ENCODE measurements around the gene ABCF2.

The ABCF2 gene

DNA sequence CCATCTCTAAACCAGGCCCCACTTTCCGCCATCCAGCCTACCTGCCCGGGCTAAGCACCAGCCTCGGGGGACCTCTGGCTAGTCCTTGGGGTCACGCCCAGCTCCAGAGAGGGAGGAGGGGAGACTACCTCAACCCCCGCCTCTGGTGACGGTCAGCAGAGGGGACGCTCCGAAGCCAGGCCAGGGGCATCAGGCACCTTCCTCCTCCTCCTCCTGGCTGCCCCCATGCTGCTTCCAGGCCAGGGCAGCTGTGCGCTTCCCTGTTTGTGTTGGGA, 25.5 kb upstream of the ABCF2 start:
- no peak for DNase-seq

DNA sequence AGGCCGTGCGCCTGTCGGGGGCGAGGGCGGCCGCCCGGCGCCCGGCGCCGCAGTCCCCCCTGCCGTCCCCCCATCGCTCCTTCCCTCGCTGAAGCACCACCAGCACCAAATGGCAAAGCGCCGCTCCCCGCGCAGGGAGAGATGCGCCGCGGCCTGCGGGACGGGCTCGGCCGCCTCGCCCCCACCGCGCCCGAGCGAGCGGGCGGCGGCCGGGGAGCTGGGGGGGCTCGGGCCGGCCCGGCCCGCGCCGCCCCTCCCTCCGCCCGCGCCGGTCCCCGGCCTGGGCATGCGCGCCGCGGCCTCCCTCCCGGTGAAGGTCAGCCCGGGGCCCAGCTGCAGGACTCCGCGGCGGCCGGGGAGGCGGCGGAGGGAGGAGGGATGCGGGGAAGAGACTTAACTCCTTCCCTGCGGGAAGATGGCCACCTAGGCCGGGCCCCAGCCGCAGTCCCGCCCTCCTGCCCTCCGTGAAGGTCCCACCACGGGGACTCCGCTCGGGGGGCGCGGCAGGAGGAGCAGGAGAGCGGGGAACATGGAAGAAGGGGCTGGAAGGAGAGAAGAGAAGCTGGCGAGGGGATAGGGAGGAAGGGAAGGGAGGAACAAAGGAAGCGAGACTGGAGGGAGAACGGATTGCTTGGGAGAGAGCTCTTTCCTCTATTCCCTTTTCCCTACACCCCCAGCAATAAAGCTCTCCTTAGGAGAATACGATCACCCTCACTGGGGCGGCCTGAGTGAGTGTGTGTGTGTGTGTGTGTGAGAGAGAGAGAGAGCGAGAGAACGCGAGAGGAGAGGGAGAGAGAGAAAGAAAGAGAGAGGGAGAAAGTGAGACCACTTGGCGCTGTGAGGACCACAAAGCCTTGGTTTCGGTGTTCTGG, 24.9 kb upstream of the ABCF2 start:
- no peak for DNase-seq

DNA sequence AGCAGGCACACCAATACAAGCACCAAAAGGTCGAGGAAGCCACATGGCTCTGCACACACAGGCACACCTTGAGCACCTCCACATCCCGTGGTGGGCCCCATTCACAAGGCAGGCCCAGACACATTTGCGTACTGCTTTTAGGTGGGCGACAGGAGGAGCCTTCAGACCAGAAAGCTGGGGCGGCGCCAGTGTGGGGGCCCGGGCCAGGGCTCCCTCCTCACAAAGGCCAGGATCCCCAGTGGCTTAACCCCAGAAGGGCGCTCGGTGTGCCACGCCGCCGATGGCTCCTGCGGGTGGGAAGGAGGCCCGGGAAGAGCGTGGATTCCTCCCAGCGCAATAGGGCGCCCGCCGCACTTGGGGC, 24.3 kb upstream of the ABCF2 start:
- no peak for DNase-seq

DNA sequence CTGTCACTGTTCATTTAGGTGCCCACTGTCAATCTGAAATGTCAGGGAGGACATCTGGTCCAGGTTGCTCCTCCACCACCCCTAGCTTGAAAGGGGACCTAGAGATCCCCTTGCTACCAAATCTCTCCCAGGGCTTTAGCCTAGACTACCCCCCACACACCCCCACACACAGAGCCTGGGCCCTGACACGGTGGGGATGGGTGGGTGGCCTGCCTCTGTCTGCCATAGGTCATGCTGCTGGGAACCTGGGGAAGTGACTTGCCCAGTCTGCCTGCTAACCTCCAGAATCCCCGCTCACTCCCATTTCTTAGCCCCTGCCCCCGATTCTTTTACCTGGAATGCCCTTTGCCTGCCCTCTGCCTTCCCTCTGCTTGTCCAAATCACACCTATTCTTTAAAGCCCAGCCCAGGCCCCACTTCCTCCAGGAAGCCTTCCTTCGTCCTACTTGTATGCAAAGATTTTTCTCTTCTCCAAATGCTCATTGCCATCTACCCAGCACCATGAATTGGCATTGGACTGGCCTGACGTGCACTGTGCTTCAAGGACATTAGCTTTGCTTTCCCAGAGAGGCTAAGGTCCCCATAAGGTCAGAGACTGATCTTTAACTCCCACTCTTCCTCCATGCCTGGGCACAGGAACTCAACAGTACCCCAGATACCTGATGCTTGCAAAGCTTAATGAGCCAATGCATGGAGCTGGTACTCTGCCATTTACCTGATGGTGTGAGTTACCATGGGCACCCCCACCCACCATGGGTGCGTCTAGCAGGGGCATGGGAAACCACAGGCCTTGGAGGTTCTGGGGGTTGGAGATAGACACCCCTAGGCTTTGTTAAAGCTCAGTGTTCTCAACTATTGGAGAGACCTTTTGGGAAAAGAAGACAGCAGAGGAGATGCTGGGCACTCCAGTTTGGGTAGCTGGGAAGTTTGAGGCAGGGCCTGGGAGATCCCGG, 23.5 kb upstream of the ABCF2 start:
- DNase-seq = no peak

DNA sequence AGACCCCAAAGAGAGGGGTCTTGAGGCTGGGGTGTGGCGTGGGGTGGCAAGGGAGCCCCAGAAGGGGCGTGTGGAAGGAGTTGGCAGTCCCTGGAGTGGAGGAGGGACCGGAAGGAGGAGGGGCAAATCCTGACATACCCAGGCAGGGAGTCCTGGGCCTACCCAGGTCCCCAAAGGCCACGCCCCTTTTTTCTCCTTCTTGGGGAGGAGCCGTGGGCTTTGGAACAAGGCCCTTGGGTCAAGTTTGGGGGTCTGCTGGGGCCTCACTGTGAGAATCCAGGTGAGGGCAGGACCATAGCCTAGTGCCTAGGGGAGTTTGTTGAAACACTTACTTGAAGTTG, 22.7 kb upstream of the ABCF2 start:
- DNase-seq = no peak

DNA sequence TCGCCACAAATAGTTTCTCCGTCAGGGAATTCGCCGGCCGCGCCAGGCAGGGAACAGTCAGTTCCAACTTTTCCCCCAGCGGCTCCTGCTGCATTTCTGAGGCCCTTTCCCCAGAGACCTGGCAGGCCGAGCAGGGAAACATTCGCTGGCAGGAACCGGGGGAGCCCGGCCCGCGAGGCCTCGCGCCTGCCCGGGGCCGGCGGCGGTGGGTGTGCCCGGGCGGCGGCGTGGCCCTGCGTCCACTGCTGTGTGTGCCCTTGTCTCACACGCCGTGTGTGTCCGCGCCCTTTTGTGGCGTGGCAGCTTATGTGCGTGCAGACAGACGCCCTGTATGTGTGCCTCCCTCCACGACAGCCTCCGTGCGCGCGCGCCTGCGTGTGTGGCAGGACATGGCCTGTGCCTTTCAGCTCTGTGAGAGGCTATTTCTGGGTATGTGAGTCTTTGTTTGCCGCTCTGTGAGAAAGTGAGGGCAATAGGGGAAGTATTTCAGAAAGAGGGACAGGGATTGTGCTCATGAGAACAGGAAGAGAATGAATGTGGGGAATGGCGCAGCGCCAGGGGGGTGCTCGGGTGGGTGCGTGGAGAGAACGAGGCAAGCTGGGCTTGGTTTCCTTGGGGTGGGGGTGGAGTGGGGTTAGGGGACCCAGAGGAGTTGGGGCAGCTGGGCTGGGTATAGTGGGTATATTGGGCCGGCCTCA, 22.2 kb upstream of the ABCF2 start:
- no peak for DNase-seq

DNA sequence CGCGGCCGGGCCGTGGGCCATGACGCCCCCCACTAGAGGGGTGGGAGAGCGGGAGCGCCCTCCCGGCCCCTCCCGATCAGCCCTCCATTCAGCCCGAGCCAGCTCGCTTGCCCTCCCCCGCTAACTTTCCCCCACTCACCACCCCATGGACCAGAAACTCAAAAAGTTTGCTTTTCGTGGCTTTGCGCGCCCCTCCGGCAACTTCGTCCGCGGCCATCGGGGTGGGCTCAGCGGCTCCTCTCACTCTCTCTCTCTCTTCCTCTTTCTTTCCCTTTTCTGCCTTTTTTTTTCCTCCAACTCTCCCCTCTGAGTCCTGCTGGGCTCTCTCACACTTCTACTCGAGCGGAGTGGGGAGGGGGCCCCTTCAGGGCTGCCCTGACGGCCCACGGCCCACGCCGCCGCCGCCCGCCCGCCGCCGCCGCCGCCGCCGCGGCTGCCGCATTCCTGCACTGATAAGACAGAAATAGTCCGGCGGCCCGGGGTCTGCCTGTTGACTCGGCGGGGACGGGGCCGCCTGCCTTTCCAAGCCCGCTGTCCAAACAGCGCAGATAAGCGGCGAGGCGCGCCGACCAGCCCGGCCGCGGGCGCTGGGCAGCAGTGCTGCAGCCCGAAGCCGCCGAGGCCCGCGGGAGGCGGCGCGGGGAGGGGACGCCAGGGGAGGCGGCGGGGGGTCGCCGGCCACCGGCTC, 21.5 kb upstream of the ABCF2 start, which contains the start of gene SMARCD3:
Gene SMARCD3 (minus strand): TSS at position 349 of the 688 bp plus-strand sequence. CDS start 132 bp downstream, at position 217.
- DNase-seq = no peak

DNA sequence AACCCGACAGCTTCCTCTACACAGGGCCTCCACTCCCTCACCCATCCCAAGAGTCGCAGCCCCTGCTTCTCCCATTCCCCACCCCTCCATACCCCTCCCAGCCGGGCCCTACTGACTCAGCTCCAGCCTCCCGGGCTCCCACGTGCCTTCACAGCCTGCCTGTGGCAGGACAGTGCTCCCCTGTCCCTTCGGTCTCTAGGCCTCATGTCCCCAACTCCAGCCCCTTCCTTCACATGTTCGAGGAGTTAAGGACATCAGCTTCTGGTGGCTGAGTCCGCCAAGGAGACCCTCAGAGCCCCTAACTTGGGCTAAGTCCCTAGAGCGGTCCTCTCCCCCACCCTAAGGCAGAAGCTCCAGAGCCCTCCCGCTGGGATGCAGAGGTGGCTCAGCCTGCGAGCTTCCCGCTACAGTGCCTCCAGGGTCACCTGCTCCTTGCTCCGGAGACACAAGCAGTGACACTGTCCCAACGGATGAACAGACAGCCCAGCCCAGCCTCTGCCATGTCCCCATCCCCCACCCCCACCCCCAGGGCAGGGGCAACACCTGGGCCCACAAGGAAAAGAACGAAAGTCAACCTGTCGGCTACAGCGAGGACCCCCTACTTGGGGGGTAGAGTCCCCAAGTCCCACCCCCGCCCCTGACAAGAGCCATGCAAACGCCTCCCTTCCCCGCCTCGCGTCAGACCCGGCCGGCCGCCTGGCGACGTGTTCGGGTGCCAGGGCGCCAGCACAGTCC, 20.8 kb upstream of the ABCF2 start:
- DNase-seq = no peak

DNA sequence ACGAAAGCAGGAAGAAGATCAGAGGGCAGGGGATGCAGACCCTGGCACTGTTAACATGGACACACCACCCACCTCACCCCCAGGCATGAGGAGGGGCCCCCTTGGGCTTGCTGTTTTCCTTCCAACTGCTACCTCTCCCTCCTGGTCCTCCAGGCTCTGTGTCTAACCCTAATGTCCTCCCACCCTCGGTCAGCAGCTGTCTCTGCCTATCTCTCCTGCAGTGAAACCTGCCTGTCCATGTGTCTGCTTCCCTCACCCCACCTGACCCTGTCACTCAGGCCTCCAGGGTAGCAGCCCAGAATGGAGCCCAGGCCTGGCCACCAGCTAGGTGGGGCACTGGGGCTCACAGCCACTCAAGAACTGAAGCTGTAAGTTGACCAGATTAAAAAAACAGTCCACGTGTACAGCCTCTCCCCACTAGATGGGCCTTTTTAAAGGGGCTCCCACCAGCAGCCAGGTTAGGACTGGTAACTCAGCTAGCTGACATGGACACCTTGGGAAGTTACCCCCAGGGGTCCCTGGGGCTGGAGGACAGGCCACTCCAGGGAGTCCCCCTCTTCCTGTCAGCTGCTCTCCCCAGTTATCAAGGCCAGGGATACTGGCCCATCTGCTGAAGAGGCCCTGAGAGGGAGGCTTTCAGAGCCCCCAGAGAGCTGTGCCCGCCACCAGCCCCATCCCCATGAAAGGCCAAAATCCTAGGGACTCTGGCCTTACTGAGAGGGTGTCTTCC, 20.0 kb upstream of the ABCF2 start:
- no peak for DNase-seq

DNA sequence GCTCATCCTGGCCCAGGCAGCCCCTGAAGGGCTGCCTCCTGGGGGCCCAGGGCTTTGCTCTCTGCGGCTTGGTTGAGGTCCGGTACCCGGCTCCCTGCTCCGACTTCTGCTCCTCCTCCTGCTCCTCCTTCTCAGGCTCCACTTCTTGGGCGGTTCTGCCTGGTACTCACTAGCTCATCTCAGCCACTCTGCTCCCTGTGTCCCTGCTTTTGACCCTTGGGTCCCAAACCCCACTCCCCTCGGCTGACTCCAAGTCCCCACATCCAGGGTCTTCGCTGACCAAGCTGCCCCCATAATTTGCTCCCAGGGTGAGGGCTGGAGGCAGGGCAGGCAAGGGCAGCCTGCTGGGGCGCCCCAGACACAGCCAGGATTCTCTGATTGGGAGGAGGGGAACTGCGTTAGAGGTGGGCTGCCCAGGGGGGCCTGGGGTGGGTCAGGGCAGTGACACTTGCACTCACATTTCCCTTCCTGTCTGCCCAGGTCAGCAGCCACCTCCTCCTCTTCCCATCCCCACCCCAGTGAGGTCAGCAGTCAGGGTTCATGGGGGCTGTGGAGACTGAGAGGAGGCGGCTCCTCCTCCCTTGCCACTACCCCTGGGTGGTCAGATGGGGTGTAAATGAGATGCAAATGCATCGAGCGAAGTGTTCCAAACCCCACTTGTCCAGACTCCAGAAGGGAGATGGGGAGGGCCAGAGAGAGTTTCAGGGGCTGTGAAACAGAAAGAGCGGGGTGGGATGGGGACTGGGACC, 19.3 kb upstream of the ABCF2 start:
- no peak for DNase-seq

DNA sequence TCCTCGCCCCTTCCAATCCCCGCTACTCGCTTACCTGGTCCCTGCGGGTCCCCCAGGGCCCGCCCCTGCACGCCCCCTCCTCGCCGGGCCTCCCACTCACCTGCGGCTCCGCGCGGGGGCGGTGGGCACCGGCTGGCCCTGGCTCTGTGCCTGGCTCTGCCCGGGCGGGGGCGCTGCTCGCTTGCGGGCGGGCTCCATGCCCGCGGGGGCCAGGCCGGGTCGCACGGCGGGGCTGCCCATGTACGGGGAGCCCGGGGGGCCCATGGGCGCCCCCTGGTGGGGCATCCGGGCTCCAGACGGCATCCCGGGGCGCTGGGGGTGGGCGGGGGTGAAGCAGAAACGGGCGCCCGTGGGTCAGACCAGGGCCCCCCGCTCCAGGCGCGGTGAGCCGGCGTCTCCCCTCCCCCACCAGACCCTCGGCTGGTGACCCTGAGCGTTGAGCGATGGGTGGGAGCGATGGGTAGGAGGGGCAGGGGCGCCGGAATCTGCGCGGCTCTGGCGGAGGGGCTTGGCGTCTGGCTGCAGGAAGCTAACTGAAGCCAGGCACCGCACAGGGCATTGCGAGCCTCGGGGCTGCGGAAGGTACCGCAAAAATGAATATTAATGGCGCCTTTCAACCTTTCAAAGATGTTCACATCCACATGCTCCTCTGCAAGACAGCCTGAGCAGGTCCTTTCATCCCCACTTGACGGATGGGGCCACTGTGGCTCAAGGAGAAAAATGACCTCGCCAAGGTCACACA, 18.5 kb upstream of the ABCF2 start:
- peak; percentile 70 for DNase-seq

DNA sequence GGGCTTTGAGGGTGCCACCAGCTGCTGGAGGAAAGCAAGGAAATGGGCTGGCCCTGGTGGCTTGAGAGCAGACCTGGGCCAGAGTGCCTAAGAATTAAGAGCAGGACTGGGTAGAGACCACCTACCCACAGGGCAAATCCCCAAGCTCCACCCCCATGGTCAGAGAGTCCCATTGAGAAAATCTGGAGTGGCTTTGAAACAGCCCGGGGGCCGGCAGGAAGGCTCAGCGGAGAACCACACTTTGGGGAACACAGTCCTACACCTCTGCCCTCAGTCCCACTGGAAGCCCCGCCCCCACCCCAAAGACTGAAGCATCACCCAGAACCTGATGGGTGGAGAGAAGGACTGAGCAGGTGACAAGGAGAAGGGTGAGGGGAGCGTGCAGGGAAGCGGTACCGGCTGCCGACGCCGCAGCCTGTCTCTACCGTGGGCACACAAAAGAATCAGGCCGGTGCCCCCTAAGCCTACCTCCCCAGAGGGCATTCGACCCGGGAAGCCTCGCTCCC, 17.9 kb upstream of the ABCF2 start:
- no peak for DNase-seq

DNA sequence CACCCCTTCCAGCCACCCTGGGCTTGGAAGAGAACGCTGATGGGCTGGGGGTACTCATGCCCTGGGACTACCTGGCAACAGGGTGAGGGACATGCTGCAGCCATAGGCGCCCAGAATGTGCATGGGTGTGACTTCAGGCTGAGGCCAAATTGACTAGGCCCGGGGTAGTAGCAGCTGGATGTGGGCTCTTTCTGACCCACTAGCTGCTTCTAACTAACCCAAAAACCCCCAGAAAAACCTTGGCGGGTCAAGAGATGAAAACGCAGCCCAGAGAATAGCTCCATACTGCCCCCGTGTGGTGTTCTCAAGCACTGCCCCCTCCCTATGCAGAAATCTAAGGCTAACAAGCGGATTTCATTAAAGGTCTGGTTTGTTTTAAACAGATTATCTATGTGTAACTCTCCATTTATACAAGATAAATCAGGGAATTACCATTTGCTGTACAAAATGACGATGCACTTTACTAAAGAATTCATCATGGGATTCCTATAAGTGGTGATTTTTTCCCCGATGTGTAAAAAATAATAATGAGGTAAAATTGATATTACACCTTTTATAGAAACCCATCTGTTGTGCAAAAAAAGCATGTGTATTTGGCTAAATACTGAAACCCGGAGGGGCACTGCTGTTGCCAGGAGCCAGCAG, 17.3 kb upstream of the ABCF2 start:
- peak; percentile 70 for DNase-seq

DNA sequence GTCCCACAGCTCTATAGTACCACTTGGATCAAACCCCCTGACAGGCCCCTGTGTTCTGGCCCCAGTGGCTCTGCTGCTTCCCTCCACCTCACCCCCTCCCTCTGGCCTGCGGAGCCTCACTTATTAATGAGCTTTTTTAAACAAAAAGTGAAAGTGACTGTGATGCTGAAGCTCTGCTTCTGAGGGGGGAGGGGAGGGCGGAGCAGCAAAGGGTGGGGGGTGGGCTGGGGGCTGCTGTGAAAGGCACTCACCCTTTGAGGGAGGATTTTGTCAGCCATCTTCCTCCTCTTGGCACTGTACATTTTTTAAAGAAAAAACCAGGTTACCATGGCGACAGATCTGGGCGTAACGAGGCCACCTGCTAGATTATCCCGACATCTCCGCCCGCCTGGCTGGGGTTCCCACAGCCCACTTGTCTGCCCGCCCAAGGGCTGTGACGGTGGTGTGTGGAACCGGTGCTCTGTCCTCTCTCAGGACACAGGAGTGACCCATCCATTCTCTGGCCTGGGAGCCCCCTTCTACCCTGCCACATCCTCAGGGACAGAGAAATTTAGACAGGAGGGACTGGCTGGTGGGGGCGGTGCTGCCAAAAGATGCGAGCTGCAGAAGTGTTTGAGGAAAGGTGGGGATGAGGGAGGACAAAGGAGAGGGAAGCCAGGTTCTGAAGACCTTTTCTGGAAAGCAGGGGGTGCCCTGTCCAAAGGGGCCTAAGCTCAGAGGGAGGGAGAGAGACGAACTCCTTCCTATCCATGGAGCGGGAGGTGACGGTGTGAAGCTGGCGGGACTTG, 16.6 kb upstream of the ABCF2 start:
- DNase-seq = peak; percentile 45

DNA sequence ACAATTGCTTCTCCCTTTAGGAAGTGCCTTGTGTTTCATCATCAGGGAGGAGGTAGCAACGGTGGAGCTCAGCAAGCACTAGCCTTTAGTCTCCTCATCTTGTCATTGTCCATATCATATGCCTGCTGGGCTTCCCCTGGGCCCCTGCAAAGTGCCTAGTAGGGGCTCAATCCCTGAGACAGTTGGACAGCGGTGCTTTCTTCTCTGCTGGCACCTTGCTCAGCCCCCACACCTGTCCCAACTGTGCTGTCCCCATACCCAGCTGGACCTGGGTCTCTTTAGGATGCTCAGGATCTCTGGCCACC, 16.0 kb upstream of the ABCF2 start:
- DNase-seq = no peak

DNA sequence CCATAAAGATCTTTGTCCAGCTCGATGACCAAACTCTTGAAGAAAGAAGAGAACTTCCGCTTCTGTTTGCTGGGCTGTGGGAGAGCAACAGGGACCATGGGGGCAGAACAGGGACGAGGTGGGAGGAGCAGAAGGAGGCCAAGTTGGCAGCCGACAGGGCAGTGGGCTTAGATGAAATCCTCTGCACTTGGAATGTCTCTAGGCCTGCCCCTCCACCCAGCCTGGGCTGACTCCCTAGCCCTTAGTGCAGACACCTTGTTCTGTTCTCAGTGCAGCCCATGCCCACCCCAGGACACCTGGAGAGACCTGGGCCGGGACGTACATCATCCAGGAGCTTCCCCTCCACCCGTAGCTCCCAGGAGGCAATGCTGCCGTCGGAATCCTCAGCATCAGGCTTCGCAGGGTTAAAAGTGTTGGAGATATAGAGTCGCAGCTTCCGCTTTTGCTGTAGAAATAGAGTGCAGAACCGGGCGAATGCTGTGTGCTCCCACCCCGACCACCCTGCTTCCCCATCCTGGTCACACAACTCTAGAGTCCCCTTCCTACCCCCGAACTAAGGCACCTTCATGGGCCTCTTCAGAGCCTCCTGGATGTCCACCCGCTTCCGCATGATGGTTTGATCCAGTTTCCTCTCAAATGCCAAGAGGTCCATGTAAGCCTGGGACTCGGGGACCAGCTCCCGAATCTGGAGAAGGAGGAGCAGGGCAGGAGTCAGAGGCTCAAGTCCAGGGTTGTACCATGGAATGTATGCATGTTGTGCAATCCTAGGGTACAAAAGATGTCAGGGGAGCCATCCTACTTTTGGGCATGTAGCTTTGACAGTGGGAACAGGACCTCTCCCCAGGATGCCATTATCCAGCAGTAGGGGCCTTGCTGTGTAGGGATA, 15.4 kb upstream of the ABCF2 start:
- DNase-seq = no peak

DNA sequence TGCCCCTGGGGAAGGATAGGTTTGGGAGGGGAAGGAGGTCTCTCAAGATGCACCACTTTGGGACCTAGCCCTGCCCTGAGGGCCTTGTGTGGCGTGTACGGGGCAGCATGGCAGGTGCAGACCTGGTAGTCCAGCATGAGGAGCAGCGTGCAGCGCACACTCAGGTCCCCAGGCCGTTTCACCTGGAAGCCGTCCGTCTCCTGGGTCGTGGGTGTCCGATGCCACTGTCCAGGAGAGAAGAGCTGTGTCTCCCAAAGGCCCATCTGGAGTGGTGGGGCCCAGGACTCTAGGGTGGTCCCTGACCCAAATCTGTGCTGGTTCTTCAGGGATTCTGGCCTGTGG, 14.7 kb upstream of the ABCF2 start:
- DNase-seq = no peak

All from activated CD4-positive, alpha-beta T cell treated with anti-CD3 and anti-CD28 coated beads, Interleukin-10, Interleukin-2, amounts not matched to agents 100 ng/mL and 50 ng/mL, durations not matched to agents 16 hours and 8 hours (primary cell).